ENCODE results near the gene THAP8. TPM values are rescaled to one million over a fixed set of nuclear protein-coding genes. Genes with fewer than 3 reads are reported as not detected.
A peak's percentile ranks its signal among the peaks of the same experiment; 100 is the strongest.

Gene THAP8
- total RNA-seq, 1 donor from 2014 or later = 5.2 TPM

DNA sequence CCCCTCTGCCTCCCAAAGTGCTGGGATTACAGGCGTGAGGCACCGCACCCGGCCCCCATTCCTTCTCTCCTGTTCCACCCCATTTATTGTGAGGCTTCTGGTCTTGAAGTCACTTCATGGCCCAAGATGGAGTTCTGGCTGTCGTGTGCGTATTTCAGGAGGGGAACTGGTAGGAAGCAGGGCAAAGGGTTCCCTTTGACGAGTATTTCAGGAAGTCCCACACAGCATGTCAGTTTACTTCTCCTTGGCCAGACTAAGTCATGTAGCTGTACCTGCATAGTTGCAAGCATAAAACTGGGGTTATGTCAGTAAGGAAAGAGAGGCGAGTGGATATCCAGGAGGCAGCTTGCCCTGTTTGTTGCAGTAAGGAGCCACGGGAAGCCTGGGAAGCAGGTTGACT lies 10.7 kb upstream of the THAP8 start:
- ATAC-seq = peak; percentile 67

DNA sequence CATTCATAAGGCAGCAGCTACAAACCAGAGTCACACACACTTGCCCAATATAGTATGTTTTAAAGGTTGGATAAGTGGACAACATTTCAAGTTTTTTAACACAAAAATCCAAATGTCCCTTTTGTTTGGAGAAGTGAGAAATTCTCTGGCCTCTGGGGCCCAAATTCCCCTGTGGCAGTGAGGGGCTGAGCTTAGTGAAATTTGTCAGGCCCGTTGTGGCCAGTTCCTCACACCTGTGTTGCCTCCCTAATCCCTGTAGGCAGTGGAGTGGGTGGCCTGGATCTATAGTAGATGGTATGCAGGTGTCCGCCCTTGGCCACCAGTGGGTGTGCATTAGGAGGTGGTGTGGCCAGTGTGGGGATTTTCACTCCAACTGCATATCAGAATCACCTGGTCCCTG lies 7.3 kb upstream of the THAP8 start:
- ATAC-seq = no peak
- no peak for TF ChIP-seq CTCF (IDR thresholded peaks at IDR 0.05)
- H3K4me1 ChIP-seq = no peaks in the 10 kb centered on the region
- no peak for DNase-seq
- no peaks in the 10 kb centered on the region for H3K27me3 ChIP-seq
- H3K4me3 ChIP-seq = no peak overlapping the region
- no peak overlapping the region for H3K27ac ChIP-seq
- no peaks in the 10 kb centered on the region for H3K36me3 ChIP-seq
- intact Hi-C loops (cut with DNase I) = no loop called here
- H3K9me3 ChIP-seq = no peaks in the 10 kb centered on the region

More for the DNA sequence above, 10.7 kb upstream of the THAP8 start:
- Histone ChIP-seq H3K27me3 (no peaks in the 10 kb centered on the region), H3K27ac (no peak overlapping the region), H3K9me3 (no peaks in the 10 kb centered on the region), H3K36me3 (no peaks in the 10 kb centered on the region), H3K4me1 (no peaks in the 10 kb centered on the region), H3K4me3 (no peak overlapping the region)
- intact Hi-C loops (cut with DNase I) = no loop called here
- no peak for DNase-seq
- no peak for TF ChIP-seq CTCF (IDR thresholded peaks at IDR 0.05)

GRCh38 chr19:36060430-36060829 lies 6.3 kb upstream of the THAP8 start:
- intact Hi-C loops (cut with DNase I) = no loop called here
- peaks cover under 1% of the 10 kb centered on the region for H3K4me1 ChIP-seq
- DNase-seq (no peak), ATAC-seq (peak; percentile 80)
- H3K4me3 ChIP-seq = no peak overlapping the region
- no peaks in the 10 kb centered on the region for H3K36me3 ChIP-seq
- H3K27me3 ChIP-seq = no peaks in the 10 kb centered on the region
- no peak overlapping the region for H3K27ac ChIP-seq
- TF ChIP-seq CTCF (IDR thresholded peaks at IDR 0.05) = peak; percentile 44
- H3K9me3 ChIP-seq = no peaks in the 10 kb centered on the region

GRCh38 chr19:36059180-36059910 lies 5.3 kb upstream of the THAP8 start:
- no peak for TF ChIP-seq CTCF (IDR thresholded peaks at IDR 0.05)
- H3K4me1 ChIP-seq = peaks cover 5% of the 10 kb centered on the region
- DNase-seq = no peak
- H3K9me3 ChIP-seq = no peaks in the 10 kb centered on the region
- no peaks in the 10 kb centered on the region for H3K27me3 ChIP-seq
- no peak overlapping the region for H3K27ac ChIP-seq
- H3K36me3 ChIP-seq = no peaks in the 10 kb centered on the region
- H3K4me3 ChIP-seq = no peak overlapping the region
- no peak for ATAC-seq
- intact Hi-C loops (cut with DNase I) = no loop called here

- no peaks in the 10 kb centered on the region for H3K9me3 ChIP-seq
- no peak for ATAC-seq
- H3K4me1 ChIP-seq = peaks cover 5% of the 10 kb centered on the region
- no peaks in the 10 kb centered on the region for H3K36me3 ChIP-seq
- no peak overlapping the region for H3K27ac ChIP-seq
- intact Hi-C loops (cut with DNase I) = no loop called here
- H3K4me3 ChIP-seq = no peak overlapping the region
- H3K27me3 ChIP-seq = no peaks in the 10 kb centered on the region
- DNase-seq = no peak
- no peak for TF ChIP-seq CTCF (IDR thresholded peaks at IDR 0.05)
Measured at GRCh38 chr19:36058481-36059179, 4.5 kb upstream of the THAP8 start.
